Endothelial cell (in vitro differentiated cells): Measurements from ENCODE around the gene ZNF365. TPM values are rescaled to one million over a fixed set of nuclear protein-coding genes. Genes with fewer than 3 reads are reported as not detected.

Experiments used
- DNase-seq: peaks from one replicate; pipeline ENCODE4 v3.0.0; 2021; ENCODE audit warnings: low spot score
- H3K27ac Mint-ChIP-seq: one replicate; pipeline ENCODE4 v1.8.0; 2021; ENCODE audit warnings: mixed read lengths, inconsistent platforms; ENCODE audit not compliant: unreplicated experiment
- H3K27me3 Mint-ChIP-seq: one replicate; pipeline ENCODE4 v1.8.0; 2021; ENCODE audit warnings: mild to moderate bottlenecking, moderate library complexity, mixed read lengths, inconsistent platforms; ENCODE audit not compliant: unreplicated experiment
- H3K36me3 Mint-ChIP-seq: one replicate; pipeline ENCODE4 v1.8.0; 2021; ENCODE audit warnings: mild to moderate bottlenecking, low read depth, mixed read lengths, inconsistent platforms; ENCODE audit not compliant: unreplicated experiment
- H3K4me1 Mint-ChIP-seq: one replicate; pipeline ENCODE4 v1.8.0; 2021; ENCODE audit warnings: mild to moderate bottlenecking, mixed read lengths, inconsistent platforms; ENCODE audit not compliant: unreplicated experiment
- H3K4me3 Mint-ChIP-seq: one replicate; pipeline ENCODE4 v1.8.0; 2021; ENCODE audit warnings: mild to moderate bottlenecking, mixed read lengths, inconsistent platforms; ENCODE audit not compliant: unreplicated experiment
- H3K9me3 Mint-ChIP-seq: one replicate; pipeline ENCODE4 v1.8.0; 2021; ENCODE audit warnings: mixed read lengths, inconsistent platforms; ENCODE audit not compliant: unreplicated experiment
- CTCF ChIP-seq: fragments of 200-600 bp; sonication (generic); IDR thresholded peaks from one replicate; pipeline ENCODE4 v1.5.0; 2021; ENCODE audit warnings: antibody characterized with exemption; ENCODE audit not compliant: unreplicated experiment
- total RNA-seq: library from RNA; stranded (reverse); fragmentation: NEBNext Ultra II Directional; extraction: Animal tissue kit (Norgen Biotek cat#: 25700); gene quantifications from one replicate; pipeline ENCODE4 v1.2.1, GENCODE V29; 2021; ENCODE audit not compliant: unreplicated experiment

Gene ZNF365
- total RNA-seq, 1 donor from 2014 or later, result not detected

DNA sequence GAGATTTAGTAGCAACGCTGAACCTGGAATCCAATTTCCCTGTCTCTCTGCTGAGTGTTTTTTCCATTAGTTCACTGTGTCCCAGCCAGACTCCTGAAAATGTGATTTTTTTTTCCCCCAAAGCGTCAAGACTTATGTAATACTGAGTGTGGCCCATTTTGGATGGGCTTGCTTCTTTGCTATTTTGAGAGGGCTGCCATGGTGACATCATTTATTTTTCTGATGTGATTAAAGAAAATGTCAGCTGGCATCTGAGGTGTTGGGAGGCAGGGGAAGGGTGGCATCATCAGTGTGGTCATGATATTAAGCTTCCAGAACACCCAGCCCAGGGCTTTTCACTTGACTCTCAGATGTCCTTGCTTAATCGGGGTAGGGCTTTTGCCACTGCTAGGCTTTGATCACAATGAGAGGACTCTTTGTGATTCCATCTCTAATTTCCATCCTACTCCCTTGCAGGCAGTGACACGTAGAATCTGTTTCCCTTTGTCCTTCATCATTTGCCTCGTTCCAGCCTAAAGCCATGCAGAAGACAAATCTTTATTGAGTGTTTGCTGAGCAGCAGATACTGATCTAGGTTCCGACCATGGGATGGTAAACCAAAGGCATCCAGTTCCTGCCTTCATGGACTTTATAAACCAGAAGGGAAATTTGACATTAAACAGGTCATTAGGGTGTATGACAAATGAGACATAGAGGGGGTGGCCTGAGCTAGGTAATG, 7.4 kb downstream of the ZNF365 start:
- Mint-ChIP-seq H3K27ac (no peak overlapping the region), H3K9me3 (no peaks in the 10 kb centered on the region), H3K4me3 (no peak overlapping the region), H3K4me1 (no peaks in the 10 kb centered on the region), H3K36me3 (no peaks in the 10 kb centered on the region), H3K27me3 (peaks cover 3% of the 10 kb centered on the region)
- DNase-seq, result no peak
- no peak for TF ChIP-seq CTCF

- H3K27me3 Mint-ChIP-seq, result peaks cover 3% of the 10 kb centered on the region
- no peaks in the 10 kb centered on the region for H3K9me3 Mint-ChIP-seq
- H3K36me3 Mint-ChIP-seq, result no peaks in the 10 kb centered on the region
- no peak for DNase-seq
- no peak overlapping the region for H3K4me3 Mint-ChIP-seq
- TF ChIP-seq CTCF, result no peak
- H3K27ac Mint-ChIP-seq, result no peak overlapping the region
- H3K4me1 Mint-ChIP-seq, result no peaks in the 10 kb centered on the region
Observed at GRCh38 chr10:62382831-62383230, 8.7 kb downstream of the ZNF365 start.

- Mint-ChIP-seq H3K27ac (no peak overlapping the region), H3K9me3 (no peaks in the 10 kb centered on the region), H3K27me3 (peaks cover 3% of the 10 kb centered on the region), H3K36me3 (no peaks in the 10 kb centered on the region), H3K4me3 (no peak overlapping the region), H3K4me1 (no peaks in the 10 kb centered on the region)
- DNase-seq, result no peak
- no peak for TF ChIP-seq CTCF
Observed at GRCh38 chr10:62384057-62384446, 9.9 kb downstream of the ZNF365 start.

DNA sequence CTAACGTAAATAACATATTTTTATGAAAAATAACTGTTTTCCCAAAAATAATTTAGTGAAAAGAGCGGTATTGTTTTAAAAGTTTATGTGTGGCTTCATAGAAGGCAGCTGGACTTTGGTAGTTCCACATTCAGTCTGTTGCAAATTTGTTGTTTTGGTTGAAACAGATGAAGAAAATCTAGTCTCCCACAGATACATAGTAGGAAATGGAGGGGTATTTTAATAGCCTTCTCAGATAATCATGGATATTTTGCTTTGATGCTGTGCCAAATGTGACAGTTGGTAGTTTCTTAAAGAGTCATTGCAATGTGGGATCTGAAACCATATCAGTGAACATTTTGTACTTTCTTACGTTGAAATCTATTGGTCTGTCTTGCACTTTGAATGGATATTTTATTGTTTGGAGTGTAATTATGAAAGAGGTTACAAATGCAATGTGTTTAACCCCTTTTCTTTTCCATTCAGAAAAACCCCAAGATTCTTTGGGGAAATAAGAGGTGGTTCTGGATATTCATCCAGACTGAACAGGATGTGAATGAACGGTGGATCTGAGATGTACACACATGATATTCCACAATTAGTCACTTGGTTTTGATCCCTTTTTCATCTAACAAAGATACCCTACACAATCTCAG, 10.4 kb downstream of the ZNF365 start:
- no peak overlapping the region for H3K27ac Mint-ChIP-seq
- H3K4me3 Mint-ChIP-seq, result no peak overlapping the region
- no peaks in the 10 kb centered on the region for H3K4me1 Mint-ChIP-seq
- TF ChIP-seq CTCF, result no peak
- H3K27me3 Mint-ChIP-seq, result peaks cover 2% of the 10 kb centered on the region
- no peaks in the 10 kb centered on the region for H3K9me3 Mint-ChIP-seq
- DNase-seq, result no peak
- H3K36me3 Mint-ChIP-seq, result no peaks in the 10 kb centered on the region
